IMR-90 (cell line): ENCODE data around the gene TIMM17B. TPM values are rescaled to one million over a fixed set of nuclear protein-coding genes. Genes with fewer than 3 reads are reported as not detected.

ENCODE experiments used
- ATAC-seq: fragments of 200-7000 bp; cut with Tn5 transposase; 2 replicates; pipeline ENCODE4 v1.9.1; 2020; ENCODE audit warnings: low read depth, mild to moderate bottlenecking, moderate library complexity
- BruUV-seq: library from RNA; stranded (reverse); fragments of 400-500 nt; replicated peaks from 2 replicates; lab custom pipeline; 2021; lab: Mats Ljungman, UMichigan
- CTCF ChIA-PET: fragments of 300-600 bp; formaldehyde crosslinking; extraction: SDS; loops from one replicate; lab custom pipeline; 2021; ENCODE audit warnings: antibody characterized with exemption; lab: Yijun Ruan, JAX
- POLR2A ChIA-PET: fragments of 300-600 bp; sonication (Branson Sonifier 250); formaldehyde crosslinking; loops from one replicate; lab custom pipeline; 2022; ENCODE audit warnings: antibody characterized with exemption; ENCODE audit not compliant: unreplicated experiment; lab: Charles Lee
- DNase-seq: peaks from one replicate; pipeline ENCODE4 v3.0.0; 2013
- H2AFZ ChIP-seq: replicated peaks from 2 replicates; pipeline ENCODE3; 2013; ENCODE audit warnings: low read length, mild to moderate bottlenecking; ENCODE audit not compliant: poor library complexity
- H2AK5ac ChIP-seq: 2 replicates; pipeline ENCODE4 v1.6.1; 2013; ENCODE audit warnings: low read depth, low read length, inconsistent platforms
- H2AK9ac ChIP-seq: replicated peaks from 2 replicates; pipeline ENCODE3; 2013; ENCODE audit warnings: mild to moderate bottlenecking, low read depth, low read length, moderate library complexity; ENCODE audit not compliant: poor library complexity
- H2BK120ac ChIP-seq: 2 replicates; pipeline ENCODE4 v1.6.1; 2013; ENCODE audit warnings: low read depth, low read length, inconsistent platforms
- H2BK15ac ChIP-seq: 3 replicates; pipeline ENCODE4 v1.6.1; 2013; ENCODE audit warnings: low read depth, low read length, inconsistent platforms
- H2BK20ac ChIP-seq: 2 replicates; pipeline ENCODE4 v1.6.1; 2013; ENCODE audit warnings: low read depth, mild to moderate bottlenecking, inconsistent platforms, low read length, moderate library complexity
- H2BK5ac ChIP-seq: 2 replicates; pipeline ENCODE4 v1.6.1; 2013; ENCODE audit warnings: mild to moderate bottlenecking, low read depth, low read length, inconsistent platforms; ENCODE audit not compliant: poor library complexity, severe bottlenecking
- H3K14ac ChIP-seq: replicated peaks from 2 replicates; pipeline ENCODE4 v1.6.1; 2013; ENCODE audit warnings: low read depth, low read length, inconsistent platforms
- H3K18ac ChIP-seq: 2 replicates; pipeline ENCODE4 v1.6.1; 2013; ENCODE audit warnings: low read depth, low read length, control low read depth
- H3K23ac ChIP-seq: 2 replicates; pipeline ENCODE4 v1.6.1; 2013; ENCODE audit warnings: low read depth, low read length, inconsistent platforms
- H3K27ac ChIP-seq: 2 replicates; pipeline ENCODE4 v1.5.1; 2013; ENCODE audit warnings: mild to moderate bottlenecking, control low read depth, low read length; ENCODE audit not compliant: insufficient read depth
- H3K27me3 ChIP-seq: 2 replicates; pipeline ENCODE4 v1.6.1; 2013; ENCODE audit warnings: low read length; ENCODE audit not compliant: control insufficient read depth, insufficient read depth
- H3K36me3 ChIP-seq: 2 replicates; pipeline ENCODE4 v1.6.1; 2013; ENCODE audit warnings: low read length, mixed read lengths; ENCODE audit not compliant: control insufficient read depth, insufficient read depth
- H3K4ac ChIP-seq: 2 replicates; pipeline ENCODE4 v1.6.1; 2013; ENCODE audit warnings: low read depth, low read length, inconsistent platforms
- H3K4me1 ChIP-seq: 2 replicates; pipeline ENCODE4 v1.6.1; 2013; ENCODE audit warnings: low read length, mixed read lengths; ENCODE audit not compliant: control insufficient read depth, insufficient read depth
- H3K4me2 ChIP-seq: 2 replicates; pipeline ENCODE4 v1.6.1; 2013; ENCODE audit warnings: low read depth, mild to moderate bottlenecking, control low read depth, low read length, moderate library complexity
- H3K4me3 ChIP-seq: 2 replicates; pipeline ENCODE4 v1.5.1; 2013; ENCODE audit warnings: low read depth, mild to moderate bottlenecking, control low read depth, low read length, moderate library complexity; ENCODE audit not compliant: insufficient read depth
- H3K56ac ChIP-seq: 2 replicates; pipeline ENCODE4 v1.6.1; 2013; ENCODE audit warnings: low read length, inconsistent platforms; ENCODE audit not compliant: insufficient read depth; ENCODE audit errors: extremely low read depth
- H3K79me1 ChIP-seq, 2 experiments: 2 replicates each; pipeline ENCODE4 v1.6.1; 2013; ENCODE audit warnings: low read length in 2 of 2, inconsistent platforms in 1 of 2, low read depth in 1 of 2
- H3K9ac ChIP-seq: 2 replicates; pipeline ENCODE4 v1.6.1; 2013; ENCODE audit warnings: low read depth, low read length, control low read depth
- H3K9me1 ChIP-seq: 2 replicates; pipeline ENCODE4 v1.6.1; 2013; ENCODE audit warnings: low read length, inconsistent platforms; ENCODE audit not compliant: insufficient read depth
- H3K9me3 ChIP-seq: 2 replicates; pipeline ENCODE4 v1.6.1; 2013; ENCODE audit warnings: low read length; ENCODE audit not compliant: control insufficient read depth, insufficient read depth
- H4K20me1 ChIP-seq: 2 replicates; pipeline ENCODE4 v1.6.1; 2013; ENCODE audit warnings: low read length, inconsistent platforms; ENCODE audit not compliant: insufficient read depth
- H4K5ac ChIP-seq: 2 replicates; pipeline ENCODE4 v1.6.1; 2013; ENCODE audit warnings: mild to moderate bottlenecking, low read depth, low read length, control low read depth
- H4K8ac ChIP-seq, 2 experiments: 2 replicates each; pipeline ENCODE4 v1.6.1; 2013; ENCODE audit warnings: low read depth in 2 of 2, low read length in 2 of 2, control low read depth in 1 of 2, inconsistent platforms in 1 of 2
- H4K91ac ChIP-seq: 2 replicates; pipeline ENCODE4 v1.6.1; 2013; ENCODE audit warnings: low read depth, low read length, inconsistent platforms; ENCODE audit not compliant: insufficient read depth
- CHD1 ChIP-seq: IDR thresholded peaks from 2 replicates; pipeline ENCODE4 v1.6.1; 2012; ENCODE audit warnings: low read depth, low read length, improper control_type of control experiment
- MAFK ChIP-seq: IDR thresholded peaks from 2 replicates; pipeline ENCODE4 v1.6.1; 2012; ENCODE audit warnings: low read depth, low read length, improper control_type of control experiment
- MXI1 ChIP-seq: IDR thresholded peaks from 2 replicates; pipeline ENCODE4 v1.6.1; 2012; ENCODE audit warnings: low read depth, mild to moderate bottlenecking, low read length, moderate library complexity, borderline replicate concordance
- NFE2L2 ChIP-seq: fragments of 150-350 bp; IDR thresholded peaks from 2 replicates; pipeline ENCODE4 v1.6.1; 2016; ENCODE audit warnings: low read depth, mild to moderate bottlenecking, low read length
- POLR2A ChIP-seq: IDR thresholded peaks from 2 replicates; pipeline ENCODE4 v1.6.1; 2012; ENCODE audit warnings: mild to moderate bottlenecking, low read depth, low read length
- RAD21 ChIP-seq: IDR thresholded peaks from 2 replicates; pipeline ENCODE4 v1.6.1; 2012; ENCODE audit warnings: low read length, improper control_type of control experiment
- SMC3 ChIP-seq: fragments of 150-350 bp; IDR thresholded peaks from 2 replicates; pipeline ENCODE4 v1.6.1; 2016; ENCODE audit warnings: low read depth, mild to moderate bottlenecking, antibody characterized with exemption, low read length, moderate library complexity
- WGBS, 2 experiments: methylation state at CpG; one replicate each; pipeline versions ENCODE4 v1.1.5 to v1.1.7; 2013; ENCODE audit warnings: missing lambda C conversion rate in 2 of 2; ENCODE audit not compliant: insufficient read length in 1 of 2; ENCODE audit errors: extremely low coverage in 2 of 2; 5-methylcytosine and 5-hydroxymethylcytosine counted together
- dilution Hi-C: fragments of 300-500 bp; cut with HindIII; formaldehyde crosslinking; loops from one replicate; pipeline ENCODE4 v1.14.3; 2018; ENCODE audit warnings: low sequenced_read_pairs; ENCODE audit not compliant: unreplicated experiment
- in situ Hi-C: fragments of 300-500 bp; cut with MboI; formaldehyde crosslinking; loops from 3 replicates; pipeline ENCODE4 v1.14.3; 2019; ENCODE audit warnings: low sequenced_read_pairs, inconsistent platforms, mixed read lengths
- intact Hi-C: fragments of 100-400 bp; cut with micrococcal nuclease; formaldehyde crosslinking; loops from 2 replicates; pipeline ENCODE4 v1.10.0; 2022
- polyA plus RNA-seq, 3 experiments: library from polyadenylated mRNA; depleted of rRNA; stranded (reverse); fragments of >200 nt; gene quantifications; 2 replicates each; pipeline ENCODE4 v1.2.3, GENCODE V29; 2012; ENCODE audit warnings: low replicate concordance in 1 of 3
- total RNA-seq: library from RNA; depleted of rRNA; stranded (reverse); fragments of >200 nt; gene quantifications from 2 replicates; pipeline ENCODE4 v1.2.3, GENCODE V29; 2012
- TF ChIP-seq, protein P1 (sequence below): fragments of 150-350 bp; IDR thresholded peaks from 2 replicates; pipeline ENCODE4 v1.6.1; 2016; ENCODE audit warnings: low read depth, mild to moderate bottlenecking, low read length, moderate library complexity, borderline replicate concordance
- TF ChIP-seq, protein P2 (sequence below): conservative IDR thresholded peaks from 2 replicates; pipeline ENCODE4 v1.5.1; 2012; ENCODE audit warnings: mild to moderate bottlenecking, low read depth, low read length, improper control_type of control experiment

TIMM17B gene
- total and polyA plus RNA-seq, 2 of the 4 experiments (the other 2 are of a cell fraction): 28.7 to 73.6 TPM

DNA sequence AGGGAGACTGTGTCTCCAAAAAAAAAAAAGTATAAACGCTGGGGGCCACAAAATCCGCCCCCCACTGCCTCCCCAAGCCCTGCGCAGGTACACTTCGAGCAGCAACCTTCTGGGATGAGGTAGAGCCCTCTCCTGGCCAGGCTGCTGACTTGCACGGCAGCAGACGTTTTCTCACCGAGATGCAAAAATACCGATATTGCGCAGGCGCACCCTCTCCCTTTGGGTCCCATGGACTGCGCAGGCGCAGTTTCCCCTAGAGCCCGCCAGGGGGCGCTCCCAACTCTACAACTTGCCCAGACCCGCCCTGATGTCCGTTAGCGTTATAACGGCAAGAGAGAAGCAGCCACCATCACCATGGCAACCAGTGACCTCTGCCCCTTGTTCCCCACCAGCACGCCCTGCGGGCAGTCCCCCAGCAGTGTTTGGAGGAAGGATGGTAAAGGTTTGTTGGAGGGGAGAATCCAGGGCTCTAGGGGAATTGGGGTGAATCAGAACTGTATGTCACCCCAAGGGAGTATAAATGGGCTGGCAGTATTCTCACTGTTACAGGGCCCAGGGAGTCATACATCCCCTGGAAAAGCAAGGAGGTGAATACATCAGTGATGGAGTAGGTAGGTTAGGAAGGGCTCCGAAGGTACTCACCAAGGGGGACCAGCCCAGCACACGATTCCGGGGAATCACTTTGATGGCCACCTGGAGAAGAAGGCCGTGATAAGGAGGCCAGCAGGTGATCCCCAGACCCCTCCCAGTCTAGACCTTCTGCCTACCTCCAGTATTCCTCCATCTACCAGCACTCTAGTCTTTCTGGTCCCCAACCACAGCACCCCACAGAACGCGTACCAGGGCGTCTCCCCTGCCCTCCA, 19.8 kb upstream of the TIMM17B start:
- BruUV-seq: no TSS peak
- Histone ChIP-seq H4K5ac (no peak overlapping the region), H3K27ac (no peak overlapping the region), H3K4me1 (peaks cover 3% of the 10 kb centered on the region; the same call in 1 of the 2 replicates), H4K8ac (peak overlapping the region in 1 of 2 experiments; percentile 56; a peak in 1 of 4 replicates), H4K20me1 (peaks cover 16% of the 10 kb centered on the region; the same call in 1 of the 2 replicates), H3K9me1 (peaks cover 5% of the 10 kb centered on the region; the same call in 1 of the 2 replicates), H2AFZ (peak overlapping the region; percentile 67), H3K9me3 (no peaks in the 10 kb centered on the region), H2AK5ac (no peak overlapping the region; the same call in none of the 2 replicates), H2BK120ac (no peak overlapping the region), H2BK20ac (no peak overlapping the region), H2AK9ac (peak overlapping the region; percentile 55), H2BK15ac (no peak overlapping the region), H3K18ac (no peak overlapping the region), H3K56ac (no peak overlapping the region), H3K23ac (no peak overlapping the region; the same call in 1 of the 2 replicates), H2BK5ac (no peak overlapping the region), H3K4me2 (peak overlapping the region; percentile 93), H3K14ac (no peak overlapping the region), H3K9ac (no peak overlapping the region), H3K4me3 (no peak overlapping the region), H3K4ac (0 out of 2 replicates have a peak overlapping the region, but pooled peaks have one; percentile 19), H3K36me3 (peaks cover 2% of the 10 kb centered on the region; the same call in 1 of the 2 replicates), H3K79me1 (peaks cover 4 to 21% of the 10 kb centered on the region in 2 experiments; a peak in 2 of 4 replicates), H3K27me3 (no peaks in the 10 kb centered on the region), H4K91ac (no peak overlapping the region)
- 52% methylated on average over 12 of the region's 27 CpGs; no CpG with 5 or more reads in 1 of the 2 experiments for WGBS, 2 experiments
- intact Hi-C loops (loop anchor here (2.0 to 5.0 kb wide), 3 partner anchors 125 to 269 kb away; partner anchors contain the start of genes SUV39H1 and TFE3), in situ Hi-C loops (no loop called here), dilution Hi-C loops (no loop called here)
- ATAC-seq (peak; percentile 70), DNase-seq (peak; percentile 85)
- TF ChIP-seq CHD1 (no peak), MAFK (no peak), MXI1 (no peak), SMC3 (peak; percentile 43), POLR2A (no peak), NFE2L2 (no peak), RAD21 (peak; percentile 46)
- TF ChIP-seq, protein P1, sequence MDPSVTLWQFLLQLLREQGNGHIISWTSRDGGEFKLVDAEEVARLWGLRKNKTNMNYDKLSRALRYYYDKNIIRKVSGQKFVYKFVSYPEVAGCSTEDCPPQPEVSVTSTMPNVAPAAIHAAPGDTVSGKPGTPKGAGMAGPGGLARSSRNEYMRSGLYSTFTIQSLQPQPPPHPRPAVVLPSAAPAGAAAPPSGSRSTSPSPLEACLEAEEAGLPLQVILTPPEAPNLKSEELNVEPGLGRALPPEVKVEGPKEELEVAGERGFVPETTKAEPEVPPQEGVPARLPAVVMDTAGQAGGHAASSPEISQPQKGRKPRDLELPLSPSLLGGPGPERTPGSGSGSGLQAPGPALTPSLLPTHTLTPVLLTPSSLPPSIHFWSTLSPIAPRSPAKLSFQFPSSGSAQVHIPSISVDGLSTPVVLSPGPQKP: no peak
- TF ChIP-seq, protein P2, sequence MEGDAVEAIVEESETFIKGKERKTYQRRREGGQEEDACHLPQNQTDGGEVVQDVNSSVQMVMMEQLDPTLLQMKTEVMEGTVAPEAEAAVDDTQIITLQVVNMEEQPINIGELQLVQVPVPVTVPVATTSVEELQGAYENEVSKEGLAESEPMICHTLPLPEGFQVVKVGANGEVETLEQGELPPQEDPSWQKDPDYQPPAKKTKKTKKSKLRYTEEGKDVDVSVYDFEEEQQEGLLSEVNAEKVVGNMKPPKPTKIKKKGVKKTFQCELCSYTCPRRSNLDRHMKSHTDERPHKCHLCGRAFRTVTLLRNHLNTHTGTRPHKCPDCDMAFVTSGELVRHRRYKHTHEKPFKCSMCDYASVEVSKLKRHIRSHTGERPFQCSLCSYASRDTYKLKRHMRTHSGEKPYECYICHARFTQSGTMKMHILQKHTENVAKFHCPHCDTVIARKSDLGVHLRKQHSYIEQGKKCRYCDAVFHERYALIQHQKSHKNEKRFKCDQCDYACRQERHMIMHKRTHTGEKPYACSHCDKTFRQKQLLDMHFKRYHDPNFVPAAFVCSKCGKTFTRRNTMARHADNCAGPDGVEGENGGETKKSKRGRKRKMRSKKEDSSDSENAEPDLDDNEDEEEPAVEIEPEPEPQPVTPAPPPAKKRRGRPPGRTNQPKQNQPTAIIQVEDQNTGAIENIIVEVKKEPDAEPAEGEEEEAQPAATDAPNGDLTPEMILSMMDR: peak; percentile 91
- CTCF ChIA-PET: interaction anchor here (0.9 kb wide), 1 partner anchor 127 kb away, joined by 3 read pairs; no protein-coding TSS in a partner anchor
- POLR2A ChIA-PET: no interaction called here
